Neuronal stem cell (in vitro differentiated cells): ENCODE results near the gene SLC22A31.

ENCODE experiments used
- DNase-seq: peaks from one replicate; pipeline ENCODE4 v3.0.0-alpha.2; 2013; ENCODE audit warnings: low spot score
- H2AFZ ChIP-seq: one replicate; pipeline ENCODE4 v1.6.1; 2013; ENCODE audit warnings: mild to moderate bottlenecking, low read length, inconsistent platforms
- H2AK5ac ChIP-seq: 2 replicates; pipeline ENCODE4 v1.6.1; 2013; ENCODE audit warnings: low read depth, mild to moderate bottlenecking, inconsistent platforms, low read length, moderate library complexity, mixed read lengths
- H2BK120ac ChIP-seq: 2 replicates; pipeline ENCODE4 v1.6.1; 2013; ENCODE audit warnings: low read depth, mild to moderate bottlenecking, inconsistent platforms, low read length, moderate library complexity, mixed read lengths
- H2BK12ac ChIP-seq: one replicate; pipeline ENCODE4 v1.6.1; 2013; ENCODE audit warnings: low read length, inconsistent platforms
- H2BK15ac ChIP-seq: 2 replicates; pipeline ENCODE4 v1.6.1; 2013; ENCODE audit warnings: mild to moderate bottlenecking, low read length, inconsistent platforms, mixed read lengths
- H2BK5ac ChIP-seq: one replicate; pipeline ENCODE4 v1.6.1; 2013; ENCODE audit warnings: inconsistent platforms, mild to moderate bottlenecking, low read length, moderate library complexity
- H3K14ac ChIP-seq: one replicate; pipeline ENCODE4 v1.6.1; 2013; ENCODE audit warnings: low read length, inconsistent platforms
- H3K18ac ChIP-seq: 2 replicates; pipeline ENCODE4 v1.6.1; 2013; ENCODE audit warnings: low read length, inconsistent platforms
- H3K23ac ChIP-seq: 2 replicates; pipeline ENCODE4 v1.6.1; 2013; ENCODE audit warnings: low read depth, mild to moderate bottlenecking, mixed read lengths, low read length, inconsistent platforms; ENCODE audit not compliant: poor library complexity
- H3K27ac ChIP-seq: replicated peaks from 3 replicates; pipeline ENCODE4 v1.5.1; 2013; ENCODE audit warnings: low read length, inconsistent platforms
- H3K27me3 ChIP-seq, 3 experiments: 2 replicates each; pipeline ENCODE4 v1.6.1; 2013; ENCODE audit warnings: low read length in 3 of 3, mild to moderate bottlenecking in 2 of 3, inconsistent platforms in 1 of 3, low read depth in 1 of 3, mixed read lengths in 1 of 3, moderate library complexity in 1 of 3; ENCODE audit not compliant: control insufficient read depth in 3 of 3, insufficient read depth in 3 of 3
- H3K36me3 ChIP-seq, 2 donors: replicated peaks in 1 of 2; 2 replicates each; pipeline ENCODE4 v1.6.1; 2013; ENCODE audit warnings: low read length in 2 of 2; ENCODE audit not compliant: control insufficient read depth in 2 of 2, insufficient read depth in 2 of 2
- H3K4ac ChIP-seq: 2 replicates; pipeline ENCODE4 v1.6.1; 2013; ENCODE audit warnings: inconsistent platforms, mild to moderate bottlenecking, low read length, moderate library complexity
- H3K4me1 ChIP-seq, 2 donors: 1 replicate in 1 of 2; 2 replicates in 1 of 2; pipeline ENCODE4 v1.6.1; 2013; ENCODE audit warnings: low read length in 2 of 2, low read depth in 1 of 2; ENCODE audit not compliant: control insufficient read depth in 2 of 2, insufficient read depth in 1 of 2
- H3K4me2 ChIP-seq: one replicate; pipeline ENCODE4 v1.6.1; 2013; ENCODE audit warnings: mild to moderate bottlenecking, low read length, inconsistent platforms; ENCODE audit not compliant: insufficient read depth, poor library complexity, severe bottlenecking
- H3K4me3 ChIP-seq, 2 donors: 2 replicates each; pipeline ENCODE4 v1.5.1; 2013; ENCODE audit warnings: low read length in 2 of 2, mild to moderate bottlenecking in 2 of 2, inconsistent platforms in 1 of 2, moderate library complexity in 1 of 2
- H3K79me1 ChIP-seq: one replicate; pipeline ENCODE4 v1.6.1; 2013; ENCODE audit warnings: low read depth, mild to moderate bottlenecking, inconsistent platforms, low read length, moderate library complexity
- H3K9ac ChIP-seq: one replicate; pipeline ENCODE4 v1.6.1; 2013; ENCODE audit warnings: mild to moderate bottlenecking, low read depth, low read length, inconsistent platforms; ENCODE audit not compliant: poor library complexity
- H3K9me3 ChIP-seq, 2 donors: replicated peaks in 1 of 2; 2 replicates each; pipeline versions ENCODE3 to v1.6.1; 2013; ENCODE audit warnings: low read length in 2 of 2, mild to moderate bottlenecking in 2 of 2, inconsistent platforms in 1 of 2, low read depth in 1 of 2, mixed read lengths in 1 of 2, moderate library complexity in 1 of 2; ENCODE audit not compliant: control insufficient read depth in 2 of 2, insufficient read depth in 1 of 2
- H4K8ac ChIP-seq: one replicate; pipeline ENCODE4 v1.6.1; 2013; ENCODE audit warnings: low read depth, mild to moderate bottlenecking, inconsistent platforms, low read length, moderate library complexity
- H4K91ac ChIP-seq: one replicate; pipeline ENCODE4 v1.6.1; 2013; ENCODE audit warnings: low read length, low read depth, mild to moderate bottlenecking, inconsistent platforms; ENCODE audit not compliant: poor library complexity
- WGBS, 2 donors: extraction: QIAGEN DNeasy Blood & Tissue Kit; methylation state at CpG; one replicate each; pipeline ENCODE4 v1.1.7; 2013; ENCODE audit warnings: missing lambda C conversion rate in 2 of 2, mixed read lengths in 1 of 2; ENCODE audit not compliant: insufficient read length in 2 of 2, insufficient replicate concordance in 1 of 2; ENCODE audit errors: extremely low coverage in 2 of 2; 5-methylcytosine and 5-hydroxymethylcytosine counted together

SLC22A31 gene

GRCh38 chr16:89191033-89191900 is 9.1 kb downstream of the SLC22A31 start:
- Histone ChIP-seq H2BK12ac (peak overlapping the region; percentile 90), H2AFZ (no peak overlapping the region), H3K4me2 (no peak overlapping the region), H3K14ac (peak overlapping the region; percentile 82), H3K27ac (no peak overlapping the region), H3K9me3 (peaks cover 0 to 6% of the 10 kb centered on the region in 2 donors), H3K79me1 (peaks cover 3% of the 10 kb centered on the region), H3K27me3 (peaks cover 15 to 29% (median 28%) of the 10 kb centered on the region in 3 experiments), H2AK5ac (no peak overlapping the region), H2BK15ac (no peak overlapping the region), H3K18ac (peak overlapping the region; percentile 64), H3K4me1 (peaks cover 2 to 4% of the 10 kb centered on the region in 2 donors), H4K8ac (no peak overlapping the region), H3K23ac (peak overlapping the region; percentile 89), H4K91ac (peak overlapping the region; percentile 85), H3K9ac (peak overlapping the region; percentile 50), H3K4ac (peak overlapping the region; percentile 93), H2BK5ac (no peak overlapping the region), H2BK120ac (no peak overlapping the region), H3K36me3 (no peaks in the 10 kb centered on the region), H3K4me3 (peak overlapping the region in 1 of 2 donors; percentile 71)
- no peak for DNase-seq
- no CpG with 5 or more reads among the region's 44 CpGs for WGBS, 2 donors

GRCh38 chr16:89190150-89190958 is 10.0 kb downstream of the SLC22A31 start:
- Histone ChIP-seq H2BK15ac (peak overlapping the region; percentile 39), H3K9ac (no peak overlapping the region), H3K27me3 (peaks cover 15 to 29% (median 28%) of the 10 kb centered on the region in 3 experiments), H4K91ac (peak overlapping the region; percentile 85), H3K4ac (no peak overlapping the region), H2BK12ac (no peak overlapping the region), H2BK120ac (no peak overlapping the region), H2AFZ (no peak overlapping the region), H3K79me1 (peaks cover 3% of the 10 kb centered on the region), H2BK5ac (no peak overlapping the region), H3K18ac (no peak overlapping the region), H3K9me3 (peaks cover 0 to 6% of the 10 kb centered on the region in 2 donors), H2AK5ac (peak overlapping the region; percentile 88), H3K4me1 (peaks cover 2 to 4% of the 10 kb centered on the region in 2 donors), H3K23ac (peak overlapping the region; percentile 2), H3K4me2 (no peak overlapping the region), H3K14ac (no peak overlapping the region), H3K4me3 (no peak overlapping the region), H3K36me3 (no peaks in the 10 kb centered on the region), H4K8ac (no peak overlapping the region), H3K27ac (no peak overlapping the region)
- no CpG with 5 or more reads among the region's 28 CpGs for WGBS, 2 donors
- DNase-seq: no peak

DNA sequence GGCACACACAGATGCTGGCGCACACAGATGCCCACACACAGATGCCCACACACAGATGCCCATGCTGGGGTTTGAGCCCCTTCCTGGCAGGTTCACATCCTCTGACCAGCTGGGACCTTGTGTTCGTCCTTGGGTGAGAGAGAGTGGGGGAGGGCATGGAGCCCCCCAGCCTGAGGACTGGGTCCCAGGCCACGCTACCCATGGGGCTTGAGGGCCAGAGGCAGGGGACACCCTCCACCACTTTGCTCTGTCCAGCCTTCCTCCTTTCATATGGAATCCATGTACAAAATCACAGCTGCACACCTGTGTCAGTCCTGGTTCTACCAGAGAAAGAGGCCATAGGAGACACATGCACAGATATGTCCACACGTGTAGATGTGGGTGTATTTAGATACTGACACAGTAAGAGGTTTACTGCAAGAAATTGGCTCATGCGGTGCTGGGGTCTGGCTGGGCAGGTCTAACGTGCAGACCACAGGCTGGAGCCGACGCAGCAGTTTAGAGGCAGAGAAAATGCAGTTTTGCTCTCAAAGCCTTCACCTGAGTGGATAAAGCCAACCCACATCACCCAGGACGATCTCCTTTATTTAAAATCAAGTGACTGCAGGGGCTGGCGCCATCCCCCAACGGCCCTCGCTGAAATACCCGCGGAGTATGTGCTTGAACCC is 10.8 kb downstream of the SLC22A31 start:
- Histone ChIP-seq H3K79me1 (peaks cover 3% of the 10 kb centered on the region), H3K9ac (no peak overlapping the region), H3K18ac (no peak overlapping the region), H3K9me3 (peaks cover 0 to 6% of the 10 kb centered on the region in 2 donors), H3K4me1 (peaks cover 2 to 4% of the 10 kb centered on the region in 2 donors), H3K4ac (no peak overlapping the region), H3K36me3 (no peaks in the 10 kb centered on the region), H2BK15ac (no peak overlapping the region), H3K27me3 (peaks cover 15 to 28% (median 23%) of the 10 kb centered on the region in 3 experiments), H3K4me2 (no peak overlapping the region), H4K8ac (no peak overlapping the region), H4K91ac (no peak overlapping the region), H3K23ac (no peak overlapping the region), H2AK5ac (no peak overlapping the region), H3K4me3 (no peak overlapping the region), H2AFZ (no peak overlapping the region), H3K27ac (no peak overlapping the region), H3K14ac (no peak overlapping the region), H2BK120ac (no peak overlapping the region), H2BK12ac (no peak overlapping the region), H2BK5ac (no peak overlapping the region)
- no CpG with 5 or more reads among the region's 14 CpGs for WGBS, 2 donors
- DNase-seq: no peak
